GM12878 (cell line): ENCODE data around the gene ATF6. TPM values are rescaled to one million over a fixed set of nuclear protein-coding genes. Genes with fewer than 3 reads are reported as not detected.

Experiments used
- ATAC-seq: fragments of 200-7000 bp; cut with Tn5 transposase; 3 replicates; pipeline ENCODE4 v1.9.1; 2020; ENCODE audit warnings: mild to moderate bottlenecking, moderate library complexity
- BruUV-seq: library from RNA; stranded (reverse); fragments of 400-500 nt; replicated peaks from 2 replicates; lab custom pipeline; 2021; lab: Mats Ljungman, UMichigan
- CTCF ChIA-PET: fragments of 300-600 bp; sonication (Branson Sonifier 250); formaldehyde crosslinking; extraction: SDS; loops from one replicate; lab custom pipeline; 2021; ENCODE audit warnings: inconsistent platforms; lab: Yijun Ruan, JAX
- POLR2A ChIA-PET: fragments of 350-600 bp; formaldehyde crosslinking; extraction: SDS; loops from one replicate; lab custom pipeline; 2021; ENCODE audit warnings: inconsistent platforms; lab: Charles Lee
- RAD21 ChIA-PET: fragments of 300-600 bp; sonication (Branson Sonifier 250); formaldehyde crosslinking; loops from one replicate; lab custom pipeline; 2023; ENCODE audit warnings: antibody characterized with exemption; ENCODE audit not compliant: unreplicated experiment; lab: Charles Lee
- SMC1A ChIA-PET: fragments of 300-600 bp; sonication (Branson Sonifier 250); formaldehyde crosslinking; loops from one replicate; lab custom pipeline; 2023; ENCODE audit not compliant: unreplicated experiment, uncharacterized antibody; lab: Charles Lee
- DNase-seq: peaks from one replicate; pipeline ENCODE4 v3.0.0-alpha.2; 2011; ENCODE audit warnings: low read depth, low spot score
- FAIRE-seq: peaks from 3 replicates; lab custom pipeline; 2011; peaks lifted over from hg19 to GRCh38; lab: Jason Lieb, UNC
- H2AFZ ChIP-seq: 2 replicates; pipeline ENCODE4 v1.6.0; 2011; ENCODE audit warnings: low read depth, low read length, control low read depth; ENCODE audit not compliant: control insufficient read depth
- H3K27ac ChIP-seq: 2 replicates; pipeline ENCODE4 v1.5.1; 2011; ENCODE audit warnings: control low read depth; ENCODE audit not compliant: control insufficient read depth, insufficient read depth
- H3K27me3 ChIP-seq, 2 experiments: replicated peaks in 1 of 2; 2 replicates each; pipeline versions ENCODE4 v1.6.0 to v1.6.1; 2011; ENCODE audit warnings: low read length in 1 of 2; ENCODE audit not compliant: control insufficient read depth in 2 of 2, insufficient read depth in 2 of 2
- H3K36me3 ChIP-seq, 2 experiments: 2 replicates each; pipeline ENCODE4 v1.5.1; 2011; ENCODE audit warnings: low read length in 1 of 2; ENCODE audit not compliant: control insufficient read depth in 2 of 2, insufficient read depth in 2 of 2
- H3K4me1 ChIP-seq: 2 replicates; pipeline ENCODE4 v1.6.1; 2011; ENCODE audit warnings: mild to moderate bottlenecking, low read length, moderate library complexity, mixed read lengths; ENCODE audit not compliant: control insufficient read depth, insufficient read depth
- H3K4me2 ChIP-seq: 2 replicates; pipeline ENCODE4 v1.6.0; 2011; ENCODE audit warnings: control low read depth; ENCODE audit not compliant: control insufficient read depth, insufficient read depth
- H3K4me3 ChIP-seq: fragments of 200-600 bp; sonication (generic); 2 replicates; pipeline ENCODE4 v1.5.1; 2016
- H3K79me2 ChIP-seq: 2 replicates; pipeline ENCODE4 v1.6.0; 2011; ENCODE audit warnings: low read length; ENCODE audit not compliant: control insufficient read depth, insufficient read depth
- H3K9ac ChIP-seq: 2 replicates; pipeline ENCODE4 v1.8.0; 2011; ENCODE audit warnings: low read length, control low read depth, mixed read lengths; ENCODE audit not compliant: control insufficient read depth, insufficient read depth
- H3K9me3 ChIP-seq: replicated peaks from 3 replicates; pipeline ENCODE4 v1.5.1; 2011; ENCODE audit warnings: mild to moderate bottlenecking, low read length; ENCODE audit not compliant: control insufficient read depth, insufficient read depth
- H4K20me1 ChIP-seq: 2 replicates; pipeline ENCODE4 v1.6.0; 2011; ENCODE audit not compliant: control insufficient read depth, insufficient read depth
- BACH1 ChIP-seq: fragments of 450-650 bp; IDR thresholded peaks from 2 replicates; pipeline ENCODE4 v1.6.1; 2017; ENCODE audit warnings: mild to moderate bottlenecking, borderline replicate concordance
- BCL11A ChIP-seq: IDR thresholded peaks from 2 replicates; pipeline ENCODE4 v1.6.1; 2011; ENCODE audit warnings: low read depth, low read length
- BHLHE40 ChIP-seq, 2 experiments: fragments of 450-650 bp in 1 of 2; IDR thresholded peaks; 2 replicates each; pipeline ENCODE4 v1.6.1; 2011 to 2017; ENCODE audit warnings: low read depth in 2 of 2, borderline replicate concordance in 1 of 2, improper control_type of control experiment in 1 of 2, low read length in 1 of 2, mild to moderate bottlenecking in 1 of 2
- CHD2 ChIP-seq: IDR thresholded peaks from 2 replicates; pipeline ENCODE4 v1.6.1; 2011; ENCODE audit warnings: low read depth, low read length, improper control_type of control experiment, borderline replicate concordance
- EED ChIP-seq: sonication (generic); IDR thresholded peaks from 2 replicates; pipeline ENCODE4 v1.6.1; 2016; ENCODE audit warnings: antibody characterized with exemption, low read depth
- HDGF ChIP-seq: fragments of 450-650 bp; IDR thresholded peaks from 2 replicates; pipeline ENCODE4 v1.6.1; 2016; ENCODE audit warnings: antibody characterized with exemption
- NR2C2 ChIP-seq: IDR thresholded peaks from 2 replicates; pipeline ENCODE4 v1.6.1; 2011; ENCODE audit warnings: borderline replicate concordance, low read depth; ENCODE audit not compliant: control insufficient read depth, insufficient read length
- PAX5 ChIP-seq: IDR thresholded peaks from 2 replicates; pipeline ENCODE4 v1.6.1; 2011; ENCODE audit warnings: low read depth, low read length, borderline replicate concordance
- POLR2AphosphoS2 ChIP-seq: IDR thresholded peaks from 2 replicates; pipeline ENCODE4 v1.6.1; 2011; ENCODE audit warnings: low read depth, mild to moderate bottlenecking, low read length, improper control_type of control experiment, moderate library complexity
- RELA ChIP-seq: fragments of 450-650 bp; IDR thresholded peaks from 2 replicates; pipeline ENCODE4 v1.8.0; 2014; ENCODE audit warnings: borderline replicate concordance; ENCODE audit not compliant: partially characterized antibody
- TCF12 ChIP-seq: IDR thresholded peaks from 2 replicates; pipeline ENCODE4 v1.6.1; 2011; ENCODE audit warnings: low read depth, mild to moderate bottlenecking, low read length
- ZNF207 ChIP-seq: fragments of 450-650 bp; IDR thresholded peaks from 2 replicates; pipeline ENCODE4 v1.6.1; 2014; ENCODE audit warnings: antibody characterized with exemption, mild to moderate bottlenecking, borderline replicate concordance
- WGBS: methylation state at CpG from one replicate; pipeline ENCODE4 v1.1.6; 2016; ENCODE audit warnings: low lambda C conversion rate; ENCODE audit not compliant: insufficient replicate concordance, insufficient coverage; ENCODE audit errors: missing lambda C conversion rate; 5-methylcytosine and 5-hydroxymethylcytosine counted together
- in situ Hi-C: fragments of 300-500 bp; cut with MboI; formaldehyde crosslinking; loops from 9 replicates; pipeline ENCODE4 v1.14.3; 2018; ENCODE audit warnings: mixed read lengths
- intact Hi-C: fragments of 100-400 bp; cut with micrococcal nuclease; formaldehyde crosslinking; loops from one replicate; pipeline ENCODE4 v1.14.2; 2022; ENCODE audit not compliant: unreplicated experiment
- polyA plus RNA-seq, 11 experiments: library from polyadenylated mRNA; depleted of rRNA in 4 of 11; unstranded in 6 of 11; stranded (reverse) in 5 of 11; fragments of >200 nt; fragmentation: Nextera tagmentation in 4 of 11; fragmentation: Illumina TruSeq in 1 of 11; extraction: Ambion mirVana in 4 of 11; extraction: Trizol in 1 of 11; gene quantifications; 1 replicate in 1 of 11; 2 replicates in 10 of 11; pipeline versions ENCODE4 v1.2.1 to v1.2.3, GENCODE V29; 2011 to 2016; ENCODE audit warnings: inconsistent platforms in 2 of 11, missing spikeins in 2 of 11, low read depth in 1 of 11
- total RNA-seq, 4 experiments: library from RNA; depleted of rRNA in 3 of 4; stranded (reverse); fragments of >200 nt in 3 of 4; fragmentation: Illumina TruSeq in 1 of 4; extraction: Trizol in 1 of 4; gene quantifications; 2 replicates each; pipeline versions ENCODE4 v1.2.1 to v1.2.3, GENCODE V29; 2013 to 2021
- TF ChIP-seq, protein P1 (sequence below): fragments of 450-650 bp; IDR thresholded peaks from 2 replicates; pipeline ENCODE4 v1.6.1; 2016; ENCODE audit warnings: mild to moderate bottlenecking, moderate library complexity, borderline replicate concordance

ATF6 gene
- total and polyA plus RNA-seq, 10 of the 15 experiments (the other 5 are each of a cell fraction or from before 2014, with no cell fraction given), result 7.8 to 24.3 (median 14.7) TPM

DNA sequence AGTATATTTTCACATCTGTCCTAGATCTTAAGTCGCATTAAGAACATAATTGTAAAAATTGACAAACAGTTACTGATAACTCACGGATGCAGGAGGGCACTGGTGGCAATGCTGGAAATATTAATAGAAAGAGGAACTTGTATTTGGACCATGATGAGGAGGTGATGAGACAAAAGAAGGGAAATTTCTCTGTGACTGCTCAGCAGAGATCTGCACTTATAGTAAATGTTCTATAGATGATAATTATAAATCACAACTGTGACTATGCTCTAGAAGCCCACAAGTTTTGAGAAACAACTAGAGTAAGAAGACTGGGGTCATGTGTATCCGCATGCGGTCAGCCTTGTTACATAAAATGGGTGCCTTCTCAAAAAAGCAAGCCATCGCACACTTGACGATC is 25.2 kb upstream of the ATF6 start:
- no peak for FAIRE-seq
- 24% methylated on average over 6 of the region's 6 CpGs for WGBS
- ChIA-PET SMC1A (interaction anchor here (0.8 to 9.7 kb wide), 16 partner anchors 11 to 743 kb away, joined by 3 to 97 read pairs (median 6); partner anchors contain the start of gene FCRLA), CTCF (interaction anchor here (0.8 to 16.4 kb wide), 23 partner anchors 8 to 549 kb away, joined by 3 to 262 read pairs (median 6); partner anchors contain the start of genes DUSP12, FCGR2A and FCRLA), RAD21 (interaction anchor here (0.6 to 6.4 kb wide), 18 partner anchors 8 to 514 kb away, joined by 3 to 85 read pairs (median 7); partner anchors contain the start of genes DUSP12 and TOMM40L), POLR2A (no interaction called here)
- H3K9me3 ChIP-seq, result no peaks in the 10 kb centered on the region
- peaks cover 68% of the 10 kb centered on the region for H3K4me1 ChIP-seq
- in situ Hi-C loops (loop anchor here (10.0 kb wide), 2 partner anchors 256 to 546 kb away; partner anchors contain the start of gene ADAMTS4), intact Hi-C loops (loop anchor here (1.0 to 10.0 kb wide), 3 partner anchors 196 to 346 kb away; partner anchors contain the start of gene FCGR3A)
- H3K79me2 ChIP-seq, result no peaks in the 10 kb centered on the region
- no peaks in the 10 kb centered on the region for H3K27me3 ChIP-seq
- no peaks in the 10 kb centered on the region for H3K36me3 ChIP-seq
- no peak for TF ChIP-seq BACH1
- no peak for TF ChIP-seq RELA
- TF ChIP-seq, protein P1, sequence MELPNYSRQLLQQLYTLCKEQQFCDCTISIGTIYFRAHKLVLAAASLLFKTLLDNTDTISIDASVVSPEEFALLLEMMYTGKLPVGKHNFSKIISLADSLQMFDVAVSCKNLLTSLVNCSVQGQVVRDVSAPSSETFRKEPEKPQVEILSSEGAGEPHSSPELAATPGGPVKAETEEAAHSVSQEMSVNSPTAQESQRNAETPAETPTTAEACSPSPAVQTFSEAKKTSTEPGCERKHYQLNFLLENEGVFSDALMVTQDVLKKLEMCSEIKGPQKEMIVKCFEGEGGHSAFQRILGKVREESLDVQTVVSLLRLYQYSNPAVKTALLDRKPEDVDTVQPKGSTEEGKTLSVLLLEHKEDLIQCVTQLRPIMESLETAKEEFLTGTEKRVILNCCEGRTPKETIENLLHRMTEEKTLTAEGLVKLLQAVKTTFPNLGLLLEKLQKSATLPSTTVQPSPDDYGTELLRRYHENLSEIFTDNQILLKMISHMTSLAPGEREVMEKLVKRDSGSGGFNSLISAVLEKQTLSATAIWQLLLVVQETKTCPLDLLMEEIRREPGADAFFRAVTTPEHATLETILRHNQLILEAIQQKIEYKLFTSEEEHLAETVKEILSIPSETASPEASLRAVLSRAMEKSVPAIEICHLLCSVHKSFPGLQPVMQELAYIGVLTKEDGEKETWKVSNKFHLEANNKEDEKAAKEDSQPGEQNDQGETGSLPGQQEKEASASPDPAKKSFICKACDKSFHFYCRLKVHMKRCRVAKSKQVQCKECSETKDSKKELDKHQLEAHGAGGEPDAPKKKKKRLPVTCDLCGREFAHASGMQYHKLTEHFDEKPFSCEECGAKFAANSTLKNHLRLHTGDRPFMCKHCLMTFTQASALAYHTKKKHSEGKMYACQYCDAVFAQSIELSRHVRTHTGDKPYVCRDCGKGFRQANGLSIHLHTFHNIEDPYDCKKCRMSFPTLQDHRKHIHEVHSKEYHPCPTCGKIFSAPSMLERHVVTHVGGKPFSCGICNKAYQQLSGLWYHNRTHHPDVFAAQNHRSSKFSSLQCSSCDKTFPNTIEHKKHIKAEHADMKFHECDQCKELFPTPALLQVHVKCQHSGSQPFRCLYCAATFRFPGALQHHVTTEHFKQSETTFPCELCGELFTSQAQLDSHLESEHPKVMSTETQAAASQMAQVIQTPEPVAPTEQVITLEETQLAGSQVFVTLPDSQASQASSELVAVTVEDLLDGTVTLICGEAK, result no peak
- no peak for TF ChIP-seq CHD2
- TF ChIP-seq BCL11A, result no peak
- no peak for TF ChIP-seq ZNF207
- no peak for TF ChIP-seq TCF12
- TF ChIP-seq HDGF, result no peak
- TF ChIP-seq NR2C2, result no peak
- TF ChIP-seq BHLHE40 (IDR thresholded peaks at IDR 0.05; ENCODE audit: borderline replicate concordance in 1 of 2, low read depth in 2 of 2, low read length in 1 of 2), result no peak
- no peak for TF ChIP-seq EED
- no peak for TF ChIP-seq PAX5
- no peak for TF ChIP-seq POLR2AphosphoS2
- H4K20me1 ChIP-seq, result no peaks in the 10 kb centered on the region
- BruUV-seq, result no TSS peak
- 0 out of 2 replicates have a peak overlapping the region, but pooled peaks have one; percentile 9 for H3K4me2 ChIP-seq
- H3K4me3 ChIP-seq, result no peak overlapping the region
- DNase-seq, result no peak
- H3K27ac ChIP-seq, result peak overlapping the region; percentile 83
- peak overlapping the region; percentile 16; the same call in 1 of the 2 replicates for H2AFZ ChIP-seq
- no peak for ATAC-seq
- H3K9ac ChIP-seq, result no peak overlapping the region
